ENCODE data around the gene REPS1.

Gene REPS1

GRCh38 chr6:138970159-138970558 is 17.9 kb downstream of the REPS1 start:
- H3K4me2 ChIP-seq (ENCODE audit: low read length): no peak overlapping the region
- H3K36me3 ChIP-seq (ENCODE audit: control insufficient read depth, low read length): no peaks in the 10 kb centered on the region
- H3K4me1 ChIP-seq (ENCODE audit: control insufficient read depth, low read length): no peaks in the 10 kb centered on the region
- H3F3A ChIP-seq (ENCODE audit: control insufficient read depth, insufficient read depth): no peaks in the 10 kb centered on the region
- no peaks in the 10 kb centered on the region for H3K9me3 ChIP-seq (ENCODE audit: control insufficient read depth, insufficient read depth, low read length)
- H3K9me2 ChIP-seq (replicated peaks; ENCODE audit: control insufficient read depth, low read length): no peaks in the 10 kb centered on the region
- peaks cover 3% of the 10 kb centered on the region for H4K20me1 ChIP-seq (ENCODE audit: control insufficient read depth, insufficient read depth, low read depth, low read length)
- H3K27me3 ChIP-seq (ENCODE audit: control insufficient read depth, low read length): no peaks in the 10 kb centered on the region
- TF ChIP-seq EZH2phosphoT487 (IDR thresholded peaks at IDR 0.05; ENCODE audit: borderline replicate concordance, low read length) (no peak), CTCF (IDR thresholded peaks at IDR 0.05; ENCODE audit: low read depth, low read length, poor library complexity, severe bottlenecking) (no peak)
- no peak overlapping the region for H3K4me3 ChIP-seq (ENCODE audit: low read length)
- no peak overlapping the region for H3K27ac ChIP-seq (ENCODE audit: low read depth, low read length)
- peaks cover 100% of the 10 kb centered on the region for H3K79me2 ChIP-seq (ENCODE audit: control insufficient read depth, low read length)

GRCh38 chr6:138966870-138967269 is 21.2 kb downstream of the REPS1 start:
- no peak overlapping the region for H3K4me3 ChIP-seq (ENCODE audit: low read length)
- H4K20me1 ChIP-seq (ENCODE audit: control insufficient read depth, insufficient read depth, low read depth, low read length): peaks cover 7% of the 10 kb centered on the region; the same call in 1 of the 2 replicates

GRCh38 chr6:138965971-138966370 is 22.1 kb downstream of the REPS1 start:
- Histone ChIP-seq H3K9me2 (replicated peaks; ENCODE audit: control insufficient read depth, low read length) (no peaks in the 10 kb centered on the region), H3K4me1 (ENCODE audit: control insufficient read depth, low read length) (no peaks in the 10 kb centered on the region), H3K27me3 (ENCODE audit: control insufficient read depth, low read length) (no peaks in the 10 kb centered on the region), H3K9me3 (ENCODE audit: control insufficient read depth, insufficient read depth, low read length) (no peaks in the 10 kb centered on the region), H3K4me2 (ENCODE audit: low read length) (no peak overlapping the region), H3K79me2 (ENCODE audit: control insufficient read depth, low read length) (peaks cover 94% of the 10 kb centered on the region), H3K36me3 (ENCODE audit: control insufficient read depth, low read length) (no peaks in the 10 kb centered on the region), H3K4me3 (ENCODE audit: low read length) (no peak overlapping the region), H3K27ac (ENCODE audit: low read depth, low read length) (no peak overlapping the region), H4K20me1 (ENCODE audit: control insufficient read depth, insufficient read depth, low read depth, low read length) (peaks cover 7% of the 10 kb centered on the region; the same call in 1 of the 2 replicates), H3F3A (ENCODE audit: control insufficient read depth, insufficient read depth) (no peaks in the 10 kb centered on the region)
- TF ChIP-seq EZH2phosphoT487 (IDR thresholded peaks at IDR 0.05; ENCODE audit: borderline replicate concordance, low read length) (no peak), CTCF (IDR thresholded peaks at IDR 0.05; ENCODE audit: low read depth, low read length, poor library complexity, severe bottlenecking) (no peak)

More at GRCh38 chr6:138966870-138967269, 21.2 kb downstream of the REPS1 start:
- H3K4me1 ChIP-seq (ENCODE audit: control insufficient read depth, low read length): no peaks in the 10 kb centered on the region
- no peaks in the 10 kb centered on the region for H3K27me3 ChIP-seq (ENCODE audit: control insufficient read depth, low read length)
- H3K9me3 ChIP-seq (ENCODE audit: control insufficient read depth, insufficient read depth, low read length): no peaks in the 10 kb centered on the region
- H3K4me2 ChIP-seq (ENCODE audit: low read length): no peak overlapping the region
- no peaks in the 10 kb centered on the region for H3F3A ChIP-seq (ENCODE audit: control insufficient read depth, insufficient read depth)
- peaks cover 95% of the 10 kb centered on the region for H3K79me2 ChIP-seq (ENCODE audit: control insufficient read depth, low read length)
- H3K36me3 ChIP-seq (ENCODE audit: control insufficient read depth, low read length): no peaks in the 10 kb centered on the region
- no peaks in the 10 kb centered on the region for H3K9me2 ChIP-seq (replicated peaks; ENCODE audit: control insufficient read depth, low read length)
- TF ChIP-seq EZH2phosphoT487 (IDR thresholded peaks at IDR 0.05; ENCODE audit: borderline replicate concordance, low read length) (no peak), CTCF (IDR thresholded peaks at IDR 0.05; ENCODE audit: low read depth, low read length, poor library complexity, severe bottlenecking) (no peak)
- H3K27ac ChIP-seq (ENCODE audit: low read depth, low read length): no peak overlapping the region

Measured in DOHH2 (cell line).